Smooth muscle cell (in vitro differentiated cells): ENCODE results near the gene IRX3. TPM values are rescaled to one million over a fixed set of nuclear protein-coding genes. Genes with fewer than 3 reads are reported as not detected.

Experiments used
- DNase-seq: peaks from one replicate; lab custom pipeline; 2025; ENCODE audit not compliant: unreplicated experiment; lab: John Stamatoyannopoulos, UW
- H2AFZ ChIP-seq: fragments of 200-600 bp; sonication (generic); 2 replicates; pipeline ENCODE4 v1.6.0; 2016; ENCODE audit warnings: antibody characterized with exemption, low read depth, mild to moderate bottlenecking
- H3F3A ChIP-seq: fragments of 200-600 bp; sonication (generic); 2 replicates; pipeline ENCODE4 v1.6.0; 2017; ENCODE audit warnings: antibody characterized with exemption, low read depth
- H3K27ac ChIP-seq: fragments of 200-600 bp; sonication (generic); 2 replicates; pipeline ENCODE4 v1.5.1; 2016; ENCODE audit warnings: low read depth, mild to moderate bottlenecking
- H3K27me3 ChIP-seq: fragments of 200-600 bp; sonication (generic); 2 replicates; pipeline ENCODE4 v1.6.1; 2016; ENCODE audit warnings: low read depth, mild to moderate bottlenecking
- H3K36me3 ChIP-seq: fragments of 200-600 bp; sonication (generic); 2 replicates; pipeline ENCODE4 v1.5.1; 2016; ENCODE audit warnings: low read depth
- H3K4me1 ChIP-seq: fragments of 200-600 bp; sonication (generic); 2 replicates; pipeline ENCODE4 v1.5.1; 2016; ENCODE audit warnings: low read depth
- H3K4me2 ChIP-seq: fragments of 200-600 bp; sonication (generic); 2 replicates; pipeline ENCODE4 v1.6.0; 2016; ENCODE audit warnings: mild to moderate bottlenecking
- H3K4me3 ChIP-seq: fragments of 200-600 bp; sonication (generic); 2 replicates; pipeline ENCODE4 v1.5.1; 2016; ENCODE audit warnings: mild to moderate bottlenecking
- H3K79me2 ChIP-seq: fragments of 200-600 bp; sonication (generic); 2 replicates; pipeline ENCODE4 v1.6.0; 2016; ENCODE audit warnings: low read depth, mild to moderate bottlenecking
- H3K9ac ChIP-seq: fragments of 200-600 bp; sonication (generic); 2 replicates; pipeline ENCODE4 v1.6.0; 2016; ENCODE audit warnings: low read depth
- H3K9me3 ChIP-seq: fragments of 200-600 bp; sonication (generic); replicated peaks from 2 replicates; pipeline ENCODE4 v1.5.1; 2016; ENCODE audit warnings: low read depth
- H4K20me1 ChIP-seq: fragments of 200-600 bp; sonication (generic); 2 replicates; pipeline ENCODE4 v1.6.0; 2016; ENCODE audit warnings: low read depth
- WGBS: methylation state at CpG from one replicate; pipeline ENCODE4 v1.1.7; 2016; ENCODE audit warnings: low lambda C conversion rate; 5-methylcytosine and 5-hydroxymethylcytosine counted together
- polyA plus RNA-seq: library from polyadenylated mRNA; unstranded; fragments of >200 nt; fragmentation: Nextera tagmentation; extraction: Ambion mirVana; gene quantifications from 2 replicates; pipeline ENCODE4 v1.2.1, GENCODE V29; 2016
- total RNA-seq: library from RNA; depleted of rRNA; stranded (reverse); fragments of >200 nt; gene quantifications from 2 replicates; pipeline ENCODE4 v1.2.3, GENCODE V29; 2014
- TF ChIP-seq, protein P1 (sequence below): fragments of 200-600 bp; sonication (generic); IDR thresholded peaks from 2 replicates; pipeline ENCODE4 v1.5.1; 2017; ENCODE audit warnings: borderline replicate concordance, mild to moderate bottlenecking, antibody characterized with exemption; ENCODE audit not compliant: insufficient read depth, poor library complexity, severe bottlenecking

IRX3 gene
- total and polyA plus RNA-seq, 2 experiments from 2014 or later: 0.49 to 3.1 TPM

DNA sequence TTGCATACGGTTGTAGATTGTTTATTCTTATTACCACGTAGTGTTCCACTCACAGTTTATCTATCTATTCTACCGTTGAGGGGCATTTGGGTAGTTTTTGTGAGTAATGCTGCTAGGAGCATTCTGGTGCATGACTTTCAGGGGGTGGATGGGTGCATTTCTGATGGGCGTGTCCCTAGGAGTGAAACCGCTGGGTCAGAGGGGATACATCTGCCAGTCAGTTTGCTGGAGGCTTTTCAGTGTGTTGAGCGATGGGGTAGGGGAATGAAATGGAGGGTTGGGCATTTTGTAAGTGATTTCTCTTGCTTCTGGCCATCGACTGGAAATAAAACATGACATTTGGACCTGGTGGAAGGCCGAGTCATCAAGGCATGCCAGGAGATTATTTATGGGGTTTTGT lies 17.0 kb upstream of the IRX3 start:
- Histone ChIP-seq H3K4me2 (no peak overlapping the region), H3K36me3 (no peaks in the 10 kb centered on the region), H3K27ac (no peak overlapping the region), H3K9ac (no peak overlapping the region), H3K79me2 (no peaks in the 10 kb centered on the region), H3F3A (no peaks in the 10 kb centered on the region), H3K4me1 (no peaks in the 10 kb centered on the region), H3K27me3 (peaks cover 26% of the 10 kb centered on the region), H3K4me3 (no peak overlapping the region), H3K9me3 (no peaks in the 10 kb centered on the region), H4K20me1 (no peaks in the 10 kb centered on the region), H2AFZ (no peak overlapping the region)
- WGBS: 91% methylated on average over 8 of the region's 8 CpGs
- no peak for DNase-seq
- TF ChIP-seq, protein P1, sequence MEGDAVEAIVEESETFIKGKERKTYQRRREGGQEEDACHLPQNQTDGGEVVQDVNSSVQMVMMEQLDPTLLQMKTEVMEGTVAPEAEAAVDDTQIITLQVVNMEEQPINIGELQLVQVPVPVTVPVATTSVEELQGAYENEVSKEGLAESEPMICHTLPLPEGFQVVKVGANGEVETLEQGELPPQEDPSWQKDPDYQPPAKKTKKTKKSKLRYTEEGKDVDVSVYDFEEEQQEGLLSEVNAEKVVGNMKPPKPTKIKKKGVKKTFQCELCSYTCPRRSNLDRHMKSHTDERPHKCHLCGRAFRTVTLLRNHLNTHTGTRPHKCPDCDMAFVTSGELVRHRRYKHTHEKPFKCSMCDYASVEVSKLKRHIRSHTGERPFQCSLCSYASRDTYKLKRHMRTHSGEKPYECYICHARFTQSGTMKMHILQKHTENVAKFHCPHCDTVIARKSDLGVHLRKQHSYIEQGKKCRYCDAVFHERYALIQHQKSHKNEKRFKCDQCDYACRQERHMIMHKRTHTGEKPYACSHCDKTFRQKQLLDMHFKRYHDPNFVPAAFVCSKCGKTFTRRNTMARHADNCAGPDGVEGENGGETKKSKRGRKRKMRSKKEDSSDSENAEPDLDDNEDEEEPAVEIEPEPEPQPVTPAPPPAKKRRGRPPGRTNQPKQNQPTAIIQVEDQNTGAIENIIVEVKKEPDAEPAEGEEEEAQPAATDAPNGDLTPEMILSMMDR: no peak

DNA sequence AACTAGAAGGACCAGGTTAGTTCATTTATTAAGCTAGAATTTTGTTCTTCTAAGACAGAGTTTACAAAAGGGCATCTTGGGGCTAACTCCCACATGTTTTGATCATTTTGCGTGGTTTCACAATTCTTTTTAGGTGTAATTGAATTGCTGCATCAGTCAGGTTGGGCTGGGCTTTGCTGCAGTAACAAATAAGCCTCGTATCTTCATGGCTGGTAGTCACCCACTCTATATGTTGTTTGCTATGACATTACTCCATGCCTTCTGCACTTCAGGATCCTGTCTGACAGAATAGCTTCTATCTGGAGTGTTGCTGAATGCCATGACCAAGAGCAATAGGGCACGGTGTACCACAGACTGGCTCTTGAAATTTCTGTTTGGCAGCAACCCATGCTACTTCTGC lies 10.6 kb upstream of the IRX3 start:
- no peaks in the 10 kb centered on the region for H3K36me3 ChIP-seq
- no peak overlapping the region for H3K4me2 ChIP-seq
- peaks cover 69% of the 10 kb centered on the region for H3K27me3 ChIP-seq
- no peaks in the 10 kb centered on the region for H3K79me2 ChIP-seq
- DNase-seq: no peak
- WGBS: 91% methylated on average over 3 of the region's 3 CpGs
- no peak overlapping the region for H3K4me3 ChIP-seq
- H3K4me1 ChIP-seq: no peaks in the 10 kb centered on the region
- H4K20me1 ChIP-seq: no peaks in the 10 kb centered on the region
- H3F3A ChIP-seq: no peaks in the 10 kb centered on the region
- no peak overlapping the region for H3K9ac ChIP-seq
- H3K27ac ChIP-seq: no peak overlapping the region
- no peak overlapping the region for H2AFZ ChIP-seq
- H3K9me3 ChIP-seq: no peaks in the 10 kb centered on the region
- TF ChIP-seq, protein P1: no peak

DNA sequence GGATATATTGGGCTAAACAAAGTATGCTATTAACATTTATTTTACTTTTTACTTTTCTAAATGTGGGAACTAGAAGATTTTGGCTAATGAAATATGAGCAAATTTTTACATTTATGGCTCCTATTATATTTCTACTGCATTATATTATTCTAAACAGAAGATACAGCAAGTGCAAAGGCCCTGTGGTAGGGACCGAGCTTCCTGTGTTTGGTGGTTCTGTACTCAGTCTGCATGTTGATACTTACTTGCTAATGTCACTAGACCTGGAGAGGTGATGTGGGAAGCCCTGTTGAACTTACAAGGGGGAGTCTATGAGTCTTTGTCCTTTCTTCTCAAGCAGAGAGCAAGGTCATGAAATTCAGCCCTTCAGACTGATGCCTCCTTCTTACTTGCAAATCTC lies 10.0 kb upstream of the IRX3 start:
- no peaks in the 10 kb centered on the region for H3K36me3 ChIP-seq
- H3K4me3 ChIP-seq: no peak overlapping the region
- no peak for DNase-seq
- H3K4me2 ChIP-seq: no peak overlapping the region
- no peaks in the 10 kb centered on the region for H4K20me1 ChIP-seq
- TF ChIP-seq, protein P1: no peak
- H3K27ac ChIP-seq: no peak overlapping the region
- H3K79me2 ChIP-seq: no peaks in the 10 kb centered on the region
- H2AFZ ChIP-seq: no peak overlapping the region
- peaks cover 75% of the 10 kb centered on the region for H3K27me3 ChIP-seq
- 94% methylated on average over 1 of the region's 1 CpG for WGBS
- no peaks in the 10 kb centered on the region for H3F3A ChIP-seq
- peaks cover under 1% of the 10 kb centered on the region for H3K4me1 ChIP-seq
- no peaks in the 10 kb centered on the region for H3K9me3 ChIP-seq
- no peak overlapping the region for H3K9ac ChIP-seq

DNA sequence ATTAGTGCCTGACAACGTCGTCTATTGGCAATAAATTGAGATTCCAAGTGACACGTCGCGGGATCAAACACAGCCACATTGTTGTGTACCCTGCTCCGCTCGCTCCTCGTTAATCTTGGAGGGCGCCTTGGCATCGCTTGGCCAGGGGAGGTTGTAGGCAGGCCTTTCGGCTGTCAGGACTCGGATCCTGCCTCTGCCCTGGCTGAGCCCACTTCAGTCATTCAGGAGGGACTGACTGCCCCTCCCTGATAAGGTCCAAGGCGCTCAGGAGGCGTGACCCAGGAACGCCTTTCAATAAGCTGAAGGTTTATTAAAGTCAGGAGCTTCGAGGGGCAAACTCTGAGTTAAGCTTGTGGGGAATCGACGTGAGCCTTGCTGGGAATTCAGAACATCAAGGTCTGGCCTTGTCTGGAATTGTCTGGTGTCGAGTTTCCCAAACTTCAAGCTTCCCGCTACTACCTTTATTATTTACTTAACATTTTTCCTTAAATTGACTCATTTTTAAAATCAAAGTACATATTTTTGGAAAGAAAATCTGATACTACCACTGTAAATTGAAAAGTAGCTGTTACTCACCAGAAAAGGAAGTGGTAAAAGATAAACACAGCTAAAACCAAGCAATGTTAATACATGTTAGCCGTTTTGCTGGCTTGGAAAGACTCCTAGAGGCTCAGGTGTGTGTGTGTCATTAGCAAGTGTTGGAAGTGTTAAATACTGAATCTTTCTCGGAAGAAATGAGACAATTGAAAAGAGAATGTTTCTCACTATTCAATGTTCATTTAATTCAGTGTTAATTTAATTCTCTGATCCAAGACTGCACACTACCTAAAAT lies 5.3 kb upstream of the IRX3 start:
- Histone ChIP-seq H2AFZ (no peak overlapping the region), H3K4me1 (peaks cover 17% of the 10 kb centered on the region), H3F3A (no peaks in the 10 kb centered on the region), H3K9me3 (no peaks in the 10 kb centered on the region), H3K27me3 (peaks cover 96% of the 10 kb centered on the region), H3K4me2 (no peak overlapping the region), H3K9ac (no peak overlapping the region), H3K79me2 (no peaks in the 10 kb centered on the region), H4K20me1 (no peaks in the 10 kb centered on the region), H3K4me3 (no peak overlapping the region), H3K27ac (no peak overlapping the region), H3K36me3 (no peaks in the 10 kb centered on the region)
- no peak for DNase-seq
- TF ChIP-seq, protein P1: no peak
- 13% methylated on average over 22 of the region's 22 CpGs for WGBS
